ENCODE results near the gene PFDN6.

The PFDN6 gene

DNA sequence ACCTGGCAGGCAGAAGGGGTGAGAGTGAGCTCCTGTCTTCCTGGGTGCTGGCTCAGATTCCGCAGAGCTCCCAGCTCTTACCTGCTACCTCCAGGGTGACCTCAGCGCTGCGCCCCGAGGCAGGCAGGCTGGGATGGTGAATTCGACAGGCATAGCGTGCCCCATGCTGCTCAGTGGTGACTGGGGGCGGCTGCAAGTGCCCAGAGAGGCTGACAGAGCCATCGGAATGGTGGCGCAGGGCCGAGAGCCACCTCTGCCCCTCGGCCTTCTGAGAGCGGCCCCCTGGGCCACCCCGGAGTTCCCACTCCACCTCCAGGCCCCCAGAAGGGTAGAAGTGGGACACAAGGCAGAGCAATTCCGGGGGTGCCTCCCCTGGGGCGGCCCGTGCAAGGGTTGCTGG is 14.8 kb downstream of the PFDN6 start:
- TF ChIP-seq, protein P1, sequence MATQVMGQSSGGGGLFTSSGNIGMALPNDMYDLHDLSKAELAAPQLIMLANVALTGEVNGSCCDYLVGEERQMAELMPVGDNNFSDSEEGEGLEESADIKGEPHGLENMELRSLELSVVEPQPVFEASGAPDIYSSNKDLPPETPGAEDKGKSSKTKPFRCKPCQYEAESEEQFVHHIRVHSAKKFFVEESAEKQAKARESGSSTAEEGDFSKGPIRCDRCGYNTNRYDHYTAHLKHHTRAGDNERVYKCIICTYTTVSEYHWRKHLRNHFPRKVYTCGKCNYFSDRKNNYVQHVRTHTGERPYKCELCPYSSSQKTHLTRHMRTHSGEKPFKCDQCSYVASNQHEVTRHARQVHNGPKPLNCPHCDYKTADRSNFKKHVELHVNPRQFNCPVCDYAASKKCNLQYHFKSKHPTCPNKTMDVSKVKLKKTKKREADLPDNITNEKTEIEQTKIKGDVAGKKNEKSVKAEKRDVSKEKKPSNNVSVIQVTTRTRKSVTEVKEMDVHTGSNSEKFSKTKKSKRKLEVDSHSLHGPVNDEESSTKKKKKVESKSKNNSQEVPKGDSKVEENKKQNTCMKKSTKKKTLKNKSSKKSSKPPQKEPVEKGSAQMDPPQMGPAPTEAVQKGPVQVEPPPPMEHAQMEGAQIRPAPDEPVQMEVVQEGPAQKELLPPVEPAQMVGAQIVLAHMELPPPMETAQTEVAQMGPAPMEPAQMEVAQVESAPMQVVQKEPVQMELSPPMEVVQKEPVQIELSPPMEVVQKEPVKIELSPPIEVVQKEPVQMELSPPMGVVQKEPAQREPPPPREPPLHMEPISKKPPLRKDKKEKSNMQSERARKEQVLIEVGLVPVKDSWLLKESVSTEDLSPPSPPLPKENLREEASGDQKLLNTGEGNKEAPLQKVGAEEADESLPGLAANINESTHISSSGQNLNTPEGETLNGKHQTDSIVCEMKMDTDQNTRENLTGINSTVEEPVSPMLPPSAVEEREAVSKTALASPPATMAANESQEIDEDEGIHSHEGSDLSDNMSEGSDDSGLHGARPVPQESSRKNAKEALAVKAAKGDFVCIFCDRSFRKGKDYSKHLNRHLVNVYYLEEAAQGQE (IDR thresholded peaks at IDR 0.05; ENCODE audit: low read depth) = no peak

DNA sequence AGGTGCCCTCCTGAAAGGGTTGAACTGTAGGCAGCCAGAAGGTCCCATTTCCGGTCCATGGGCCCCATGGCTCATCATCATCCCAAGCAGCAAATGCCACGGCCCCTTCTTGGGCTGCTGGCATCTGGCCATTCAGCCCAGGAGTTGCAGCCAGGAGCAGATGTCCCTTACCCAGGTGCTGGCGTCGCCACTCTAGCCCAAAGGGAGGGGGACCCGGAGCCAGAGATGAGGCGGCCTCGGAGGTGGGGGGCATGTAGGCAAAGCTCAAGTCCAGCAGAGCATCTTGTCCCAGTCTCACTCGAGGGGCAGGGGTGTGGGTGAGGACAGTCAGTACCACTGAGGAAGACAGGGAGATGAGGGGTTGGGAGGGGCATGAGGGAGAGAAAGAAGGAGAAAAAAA is 15.7 kb downstream of the PFDN6 start:
- TF ChIP-seq CREB1 (IDR thresholded peaks at IDR 0.05; ENCODE audit: low read depth) = no peak
- TF ChIP-seq, protein P2, sequence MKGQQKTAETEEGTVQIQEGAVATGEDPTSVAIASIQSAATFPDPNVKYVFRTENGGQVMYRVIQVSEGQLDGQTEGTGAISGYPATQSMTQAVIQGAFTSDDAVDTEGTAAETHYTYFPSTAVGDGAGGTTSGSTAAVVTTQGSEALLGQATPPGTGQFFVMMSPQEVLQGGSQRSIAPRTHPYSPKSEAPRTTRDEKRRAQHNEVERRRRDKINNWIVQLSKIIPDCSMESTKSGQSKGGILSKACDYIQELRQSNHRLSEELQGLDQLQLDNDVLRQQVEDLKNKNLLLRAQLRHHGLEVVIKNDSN (IDR thresholded peaks at IDR 0.05) = no peak
- no peak for TF ChIP-seq FOXM1 (IDR thresholded peaks at IDR 0.05; ENCODE audit: borderline replicate concordance, low read depth)
- no peak for TF ChIP-seq NFIC (IDR thresholded peaks at IDR 0.05)
- no peak for TF ChIP-seq TEAD4 (IDR thresholded peaks at IDR 0.05)

DNA sequence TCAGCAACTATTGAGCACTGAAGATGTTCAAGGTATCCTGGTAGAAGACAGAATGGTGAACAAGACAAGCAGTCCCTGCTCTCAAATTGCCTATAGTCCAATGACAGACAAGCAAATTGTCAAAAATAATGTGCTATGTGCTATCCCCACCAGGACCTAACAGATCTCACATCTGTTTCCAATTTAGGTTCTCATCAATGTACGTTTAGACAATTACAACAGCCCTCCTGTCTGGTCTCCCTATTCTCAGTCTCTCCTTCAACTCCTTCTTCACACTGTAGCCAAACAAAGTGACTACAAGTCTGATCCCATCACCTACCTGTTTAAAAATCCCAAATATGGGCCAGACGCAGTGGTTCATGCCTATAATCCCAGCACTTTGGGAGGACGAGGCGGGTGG is 17.0 kb downstream of the PFDN6 start:
- TF ChIP-seq ZBTB7A (IDR thresholded peaks at IDR 0.05; ENCODE audit: low read depth) = no peak
- TF ChIP-seq, protein P2 (IDR thresholded peaks at IDR 0.05) = no peak
- TF ChIP-seq TAF1 (IDR thresholded peaks at IDR 0.05; ENCODE audit: low read depth) = no peak
- no peak for TF ChIP-seq EGR1 (IDR thresholded peaks at IDR 0.05)
- TF ChIP-seq YY1 (IDR thresholded peaks at IDR 0.05; ENCODE audit: low read depth) = no peak
- TF ChIP-seq, protein P3, sequence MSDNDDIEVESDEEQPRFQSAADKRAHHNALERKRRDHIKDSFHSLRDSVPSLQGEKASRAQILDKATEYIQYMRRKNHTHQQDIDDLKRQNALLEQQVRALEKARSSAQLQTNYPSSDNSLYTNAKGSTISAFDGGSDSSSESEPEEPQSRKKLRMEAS (IDR thresholded peaks at IDR 0.05) = no peak
- no peak for TF ChIP-seq TEAD4 (IDR thresholded peaks at IDR 0.05)
- TF ChIP-seq NFIC (IDR thresholded peaks at IDR 0.05) = no peak
- no peak for TF ChIP-seq RAD21 (IDR thresholded peaks at IDR 0.05; ENCODE audit: low read depth)
- no peak for TF ChIP-seq CREB1 (IDR thresholded peaks at IDR 0.05; ENCODE audit: low read depth)
- no peak for TF ChIP-seq EP300 (IDR thresholded peaks at IDR 0.05; ENCODE audit: borderline replicate concordance)
- TF ChIP-seq FOXM1 (IDR thresholded peaks at IDR 0.05; ENCODE audit: borderline replicate concordance, low read depth) = no peak
- TF ChIP-seq, protein P1 (IDR thresholded peaks at IDR 0.05; ENCODE audit: low read depth) = no peak
- TF ChIP-seq TCF12 (IDR thresholded peaks at IDR 0.05; ENCODE audit: low read depth) = no peak
- no peak for TF ChIP-seq CEBPB (IDR thresholded peaks at IDR 0.05)

DNA sequence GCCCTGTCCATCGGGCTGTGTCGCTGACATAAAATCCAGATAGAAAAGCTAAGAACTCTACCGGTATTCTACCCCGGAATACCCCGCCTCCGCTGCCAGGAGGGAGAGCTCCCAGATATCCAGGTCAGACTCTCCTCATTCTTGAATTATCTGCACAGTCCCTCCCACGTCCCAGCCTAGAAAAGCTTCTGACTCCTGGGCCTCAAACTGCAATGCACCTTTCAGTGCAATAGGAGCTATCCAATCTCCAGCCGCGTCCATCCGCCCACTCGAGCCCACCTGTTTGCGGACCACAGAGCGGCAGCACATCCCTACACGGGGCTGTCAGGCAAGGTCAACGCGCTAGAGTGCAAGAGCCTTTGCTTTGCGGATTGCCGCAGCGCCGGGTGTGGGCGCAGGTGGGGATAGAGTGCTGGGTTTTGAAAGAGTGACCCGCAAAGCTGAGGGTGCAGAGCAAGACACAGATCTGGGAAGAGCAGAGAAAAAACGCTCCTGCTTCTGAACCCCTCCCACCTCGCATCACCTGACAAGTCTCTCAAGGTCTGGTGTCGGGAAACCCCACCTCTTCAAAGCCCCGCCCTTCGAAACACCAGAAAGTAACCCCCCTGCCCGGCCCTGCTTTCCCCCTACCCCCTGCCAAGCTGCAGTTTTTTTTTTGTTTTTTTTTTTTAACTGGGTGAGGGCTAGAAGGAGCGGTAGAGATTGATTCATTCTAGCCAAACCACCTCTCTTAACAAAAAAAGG is 23.1 kb downstream of the PFDN6 start:
- TF ChIP-seq EGR1 (IDR thresholded peaks at IDR 0.05) (peak; percentile 74), YY1 (IDR thresholded peaks at IDR 0.05; ENCODE audit: low read depth) (no peak), ZBTB7A (IDR thresholded peaks at IDR 0.05; ENCODE audit: low read depth) (peak; percentile 60; the same call in 1 of the 2 replicates)
- TF ChIP-seq, protein P2 (IDR thresholded peaks at IDR 0.05) = peak; percentile 83

DNA sequence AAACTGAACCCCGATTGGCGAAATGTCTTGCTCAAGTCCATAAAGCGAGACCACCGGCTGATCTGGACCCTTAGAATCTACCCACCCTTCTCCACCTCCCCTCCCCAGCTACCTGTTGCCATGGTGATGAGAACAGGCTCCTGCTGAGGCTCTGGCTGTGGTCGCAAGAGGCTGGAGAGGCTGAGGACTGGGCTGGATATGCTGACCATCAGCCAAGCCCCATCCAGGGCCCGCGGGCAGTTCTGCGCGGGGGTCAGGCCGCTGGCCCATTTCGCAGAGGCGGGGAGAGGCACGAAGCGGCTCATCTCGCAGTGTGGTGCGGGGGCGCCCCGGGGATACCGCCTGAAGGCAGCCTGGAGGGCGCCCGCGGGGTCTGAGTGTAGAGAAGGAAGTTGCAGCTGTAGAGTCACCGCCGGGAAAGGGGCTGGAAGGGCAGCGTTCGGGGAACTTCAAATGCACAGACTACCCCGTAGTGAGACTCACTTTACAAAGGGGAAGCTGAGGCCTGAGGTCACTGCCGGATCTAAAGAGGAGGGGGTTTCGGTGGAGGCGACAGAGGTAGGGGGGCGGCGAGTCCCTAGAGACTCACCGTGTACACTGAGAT is 23.8 kb downstream of the PFDN6 start:
- peak; percentile 34; the same call in 1 of the 2 replicates for TF ChIP-seq ZBTB7A (IDR thresholded peaks at IDR 0.05; ENCODE audit: low read depth)
- TF ChIP-seq, protein P1 (IDR thresholded peaks at IDR 0.05; ENCODE audit: low read depth) = no peak

All from Ishikawa (cell line).